ENCODE results near the gene BCL2L12. TPM values are rescaled to one million over a fixed set of nuclear protein-coding genes. Genes with fewer than 3 reads are reported as not detected.
A peak's percentile ranks its signal among the peaks of the same experiment; 100 is the strongest.

The BCL2L12 gene
- total and polyA plus RNA-seq, 2 of the 13 experiments (the other 11 are each of a cell fraction or from before 2014, with no cell fraction given): 26.8 to 40.8 TPM

DNA sequence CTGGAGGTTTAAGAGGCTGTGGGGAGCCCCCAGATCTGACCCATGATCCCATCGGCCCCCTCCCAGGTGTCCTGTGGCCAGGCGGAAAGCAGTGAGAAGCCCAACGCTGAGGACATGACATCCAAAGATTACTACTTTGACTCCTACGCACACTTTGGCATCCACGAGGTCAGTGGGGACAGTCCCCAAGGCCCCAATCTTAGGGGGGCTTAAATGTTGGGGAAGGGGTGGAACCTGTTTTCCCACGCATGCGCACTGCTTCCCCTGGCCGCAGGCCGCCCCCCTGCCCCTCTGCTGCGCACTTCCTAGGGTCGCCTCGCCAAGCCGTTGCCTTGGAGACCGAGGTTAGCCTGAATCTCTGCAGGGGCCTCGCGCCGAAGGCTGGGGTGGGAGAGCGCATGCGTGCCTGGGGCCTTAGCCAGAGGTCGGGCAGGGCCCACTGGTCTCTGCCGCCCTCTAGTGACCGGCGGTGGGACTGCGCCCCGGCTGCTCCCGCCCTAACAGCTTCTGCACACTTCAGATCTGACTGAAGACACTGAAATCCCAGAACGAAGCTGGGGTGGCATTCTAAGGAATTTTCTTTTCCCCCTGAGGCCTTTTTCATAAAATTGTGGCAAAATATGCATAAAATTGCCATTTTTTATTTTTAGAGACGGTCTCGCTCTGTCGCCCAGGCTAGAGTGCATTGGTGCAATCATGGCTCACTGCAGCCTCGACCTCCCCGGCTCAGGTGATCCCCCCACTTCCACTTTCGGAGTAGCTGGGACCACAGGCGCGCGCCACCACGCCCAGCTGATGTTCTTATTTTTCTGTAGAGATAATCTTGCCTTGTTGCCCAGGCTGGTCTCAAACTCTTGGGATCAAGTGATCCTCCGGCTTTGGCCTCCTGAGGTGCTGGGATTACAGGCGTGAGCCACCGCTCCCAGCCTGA is 15.0 kb downstream of the BCL2L12 start (continued):
- no peak for TF ChIP-seq ATF7-NPFF (CRISPR knock-in tag; IDR thresholded peaks at IDR 0.05; ENCODE audit: low read depth)
- TF ChIP-seq, protein P1, sequence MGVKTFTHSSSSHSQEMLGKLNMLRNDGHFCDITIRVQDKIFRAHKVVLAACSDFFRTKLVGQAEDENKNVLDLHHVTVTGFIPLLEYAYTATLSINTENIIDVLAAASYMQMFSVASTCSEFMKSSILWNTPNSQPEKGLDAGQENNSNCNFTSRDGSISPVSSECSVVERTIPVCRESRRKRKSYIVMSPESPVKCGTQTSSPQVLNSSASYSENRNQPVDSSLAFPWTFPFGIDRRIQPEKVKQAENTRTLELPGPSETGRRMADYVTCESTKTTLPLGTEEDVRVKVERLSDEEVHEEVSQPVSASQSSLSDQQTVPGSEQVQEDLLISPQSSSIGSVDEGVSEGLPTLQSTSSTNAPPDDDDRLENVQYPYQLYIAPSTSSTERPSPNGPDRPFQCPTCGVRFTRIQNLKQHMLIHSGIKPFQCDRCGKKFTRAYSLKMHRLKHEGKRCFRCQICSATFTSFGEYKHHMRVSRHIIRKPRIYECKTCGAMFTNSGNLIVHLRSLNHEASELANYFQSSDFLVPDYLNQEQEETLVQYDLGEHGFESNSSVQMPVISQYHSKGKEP (CRISPR knock-in tag; IDR thresholded peaks at IDR 0.05): no peak
- no peak; the same call in 1 of the 2 replicates for TF ChIP-seq ZBTB7B (CRISPR knock-in tag; IDR thresholded peaks at IDR 0.05)
- TF ChIP-seq, protein P2, sequence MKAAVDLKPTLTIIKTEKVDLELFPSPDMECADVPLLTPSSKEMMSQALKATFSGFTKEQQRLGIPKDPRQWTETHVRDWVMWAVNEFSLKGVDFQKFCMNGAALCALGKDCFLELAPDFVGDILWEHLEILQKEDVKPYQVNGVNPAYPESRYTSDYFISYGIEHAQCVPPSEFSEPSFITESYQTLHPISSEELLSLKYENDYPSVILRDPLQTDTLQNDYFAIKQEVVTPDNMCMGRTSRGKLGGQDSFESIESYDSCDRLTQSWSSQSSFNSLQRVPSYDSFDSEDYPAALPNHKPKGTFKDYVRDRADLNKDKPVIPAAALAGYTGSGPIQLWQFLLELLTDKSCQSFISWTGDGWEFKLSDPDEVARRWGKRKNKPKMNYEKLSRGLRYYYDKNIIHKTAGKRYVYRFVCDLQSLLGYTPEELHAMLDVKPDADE (CRISPR knock-in tag; IDR thresholded peaks at IDR 0.05): no peak
- no peak for TF ChIP-seq RXRB (CRISPR knock-in tag; IDR thresholded peaks at IDR 0.05; ENCODE audit: borderline replicate concordance)
- peak; percentile 62; the same call in 1 of the 2 replicates for TF ChIP-seq GABPB1 (CRISPR knock-in tag; IDR thresholded peaks at IDR 0.05)
- no peak for TF ChIP-seq ZNF343 (CRISPR knock-in tag; IDR thresholded peaks at IDR 0.05)
- TF ChIP-seq YY1 (IDR thresholded peaks at IDR 0.05; ENCODE audit: insufficient read depth, insufficient replicate concordance, low read depth, low read length): no peak
- TF ChIP-seq, protein P3, sequence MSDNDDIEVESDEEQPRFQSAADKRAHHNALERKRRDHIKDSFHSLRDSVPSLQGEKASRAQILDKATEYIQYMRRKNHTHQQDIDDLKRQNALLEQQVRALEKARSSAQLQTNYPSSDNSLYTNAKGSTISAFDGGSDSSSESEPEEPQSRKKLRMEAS (IDR thresholded peaks at IDR 0.05): peak; percentile 53; the same call in 1 of the 2 replicates
- TF ChIP-seq ZNF841 (CRISPR knock-in tag; IDR thresholded peaks at IDR 0.05; ENCODE audit: borderline replicate concordance): no peak
- TF ChIP-seq KDM3A (CRISPR knock-in tag; IDR thresholded peaks at IDR 0.05; ENCODE audit: low read depth): 0 out of 2 replicates have a peak, but pooled peaks have one; percentile 40
- no peak for TF ChIP-seq CHD2 (IDR thresholded peaks at IDR 0.05; ENCODE audit: low read depth, low read length)
- TF ChIP-seq TCF12 (IDR thresholded peaks at IDR 0.05): no peak
- TF ChIP-seq TCF12 (CRISPR knock-in tag; IDR thresholded peaks at IDR 0.05): no peak
- TF ChIP-seq ERF (CRISPR knock-in tag; IDR thresholded peaks at IDR 0.05): peak; percentile 57; the same call in 1 of the 2 replicates
- no peak for TF ChIP-seq ZNF839 (CRISPR knock-in tag; IDR thresholded peaks at IDR 0.05; ENCODE audit: borderline replicate concordance)
- no peak for TF ChIP-seq TCF7L2 (IDR thresholded peaks at IDR 0.05; ENCODE audit: low read depth, low read length)
- TF ChIP-seq JUNB (CRISPR knock-in tag; IDR thresholded peaks at IDR 0.05; ENCODE audit: borderline replicate concordance): no peak
- no peak for TF ChIP-seq STAT5B (CRISPR knock-in tag; IDR thresholded peaks at IDR 0.05)
- TF ChIP-seq ZNF83 (CRISPR knock-in tag; IDR thresholded peaks at IDR 0.05; ENCODE audit: borderline replicate concordance): no peak
- no peak for TF ChIP-seq ZNF724P (CRISPR knock-in tag; IDR thresholded peaks at IDR 0.05; ENCODE audit: borderline replicate concordance)
- TF ChIP-seq, protein P4, sequence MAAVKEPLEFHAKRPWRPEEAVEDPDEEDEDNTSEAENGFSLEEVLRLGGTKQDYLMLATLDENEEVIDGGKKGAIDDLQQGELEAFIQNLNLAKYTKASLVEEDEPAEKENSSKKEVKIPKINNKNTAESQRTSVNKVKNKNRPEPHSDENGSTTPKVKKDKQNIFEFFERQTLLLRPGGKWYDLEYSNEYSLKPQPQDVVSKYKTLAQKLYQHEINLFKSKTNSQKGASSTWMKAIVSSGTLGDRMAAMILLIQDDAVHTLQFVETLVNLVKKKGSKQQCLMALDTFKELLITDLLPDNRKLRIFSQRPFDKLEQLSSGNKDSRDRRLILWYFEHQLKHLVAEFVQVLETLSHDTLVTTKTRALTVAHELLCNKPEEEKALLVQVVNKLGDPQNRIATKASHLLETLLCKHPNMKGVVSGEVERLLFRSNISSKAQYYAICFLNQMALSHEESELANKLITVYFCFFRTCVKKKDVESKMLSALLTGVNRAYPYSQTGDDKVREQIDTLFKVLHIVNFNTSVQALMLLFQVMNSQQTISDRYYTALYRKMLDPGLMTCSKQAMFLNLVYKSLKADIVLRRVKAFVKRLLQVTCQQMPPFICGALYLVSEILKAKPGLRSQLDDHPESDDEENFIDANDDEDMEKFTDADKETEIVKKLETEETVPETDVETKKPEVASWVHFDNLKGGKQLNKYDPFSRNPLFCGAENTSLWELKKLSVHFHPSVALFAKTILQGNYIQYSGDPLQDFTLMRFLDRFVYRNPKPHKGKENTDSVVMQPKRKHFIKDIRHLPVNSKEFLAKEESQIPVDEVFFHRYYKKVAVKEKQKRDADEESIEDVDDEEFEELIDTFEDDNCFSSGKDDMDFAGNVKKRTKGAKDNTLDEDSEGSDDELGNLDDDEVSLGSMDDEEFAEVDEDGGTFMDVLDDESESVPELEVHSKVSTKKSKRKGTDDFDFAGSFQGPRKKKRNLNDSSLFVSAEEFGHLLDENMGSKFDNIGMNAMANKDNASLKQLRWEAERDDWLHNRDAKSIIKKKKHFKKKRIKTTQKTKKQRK (IDR thresholded peaks at IDR 0.05; ENCODE audit: low read length): no peak
- TF ChIP-seq ZNF569 (CRISPR knock-in tag; IDR thresholded peaks at IDR 0.05; ENCODE audit: borderline replicate concordance): no peak
- 0 out of 2 replicates have a peak, but pooled peaks have one; percentile 38 for TF ChIP-seq CBFB (CRISPR knock-in tag; IDR thresholded peaks at IDR 0.05)

All from HepG2 (cell line).